Type B pancreatic cell (in vitro differentiated cells): ENCODE results near the gene OMG. TPM values are rescaled to one million over a fixed set of nuclear protein-coding genes. Genes with fewer than 3 reads are reported as not detected.

Source experiments
- DNase-seq: peaks from one replicate; pipeline ENCODE4 v3.0.0; 2021; ENCODE audit warnings: mixed read lengths; ENCODE audit not compliant: unreplicated experiment; ENCODE audit errors: extremely low spot score
- H3K27ac Mint-ChIP-seq: 2 replicates; pipeline ENCODE4 v1.8.0; 2021; ENCODE audit warnings: mild to moderate bottlenecking, mixed read lengths
- H3K27me3 Mint-ChIP-seq: 2 replicates; pipeline ENCODE4 v1.8.0; 2021; ENCODE audit warnings: mixed read lengths
- H3K36me3 Mint-ChIP-seq: 2 replicates; pipeline ENCODE4 v1.8.0; 2021; ENCODE audit warnings: mixed read lengths
- H3K4me1 Mint-ChIP-seq: one replicate; pipeline ENCODE4 v1.8.0; 2021; ENCODE audit warnings: mixed read lengths; ENCODE audit not compliant: unreplicated experiment
- H3K4me3 Mint-ChIP-seq: 2 replicates; pipeline ENCODE4 v1.8.0; 2021; ENCODE audit warnings: mild to moderate bottlenecking, mixed read lengths
- H3K9me3 Mint-ChIP-seq: 2 replicates; pipeline ENCODE4 v1.8.0; 2021; ENCODE audit warnings: mixed read lengths
- total RNA-seq: library from RNA; stranded (reverse); gene quantifications from 2 replicates; pipeline ENCODE4 v1.2.1, GENCODE V29; 2021; ENCODE audit warnings: low replicate concordance
- TF ChIP-seq, protein P1 (sequence below): fragments of 200-600 bp; sonication (generic); conservative IDR thresholded peaks from 2 replicates; pipeline ENCODE4 v1.5.0; 2021; ENCODE audit warnings: antibody characterized with exemption, mild to moderate bottlenecking

The OMG gene
- total RNA-seq, 1 donor from 2014 or later, result not detected

DNA sequence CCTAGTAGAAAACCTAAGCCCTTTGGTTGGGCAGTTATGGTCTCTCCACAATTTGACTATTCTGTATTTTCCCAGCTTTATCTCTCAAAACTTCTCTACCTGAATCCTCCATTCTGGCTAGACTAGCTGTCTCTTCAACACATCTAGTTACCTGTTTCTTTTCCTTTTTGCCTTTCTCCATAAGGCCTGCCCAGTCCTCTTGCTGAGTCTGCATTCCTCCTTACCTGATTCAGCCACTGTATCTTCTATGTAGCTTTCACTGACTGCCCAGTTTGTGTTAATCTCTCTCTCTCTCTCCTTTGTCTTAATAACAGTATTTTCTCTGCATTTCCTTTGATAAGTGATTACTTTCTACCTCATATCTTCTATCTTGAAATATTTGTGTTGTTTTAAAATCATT lies 26.5 kb upstream of the OMG start:
- no peak for DNase-seq

DNA sequence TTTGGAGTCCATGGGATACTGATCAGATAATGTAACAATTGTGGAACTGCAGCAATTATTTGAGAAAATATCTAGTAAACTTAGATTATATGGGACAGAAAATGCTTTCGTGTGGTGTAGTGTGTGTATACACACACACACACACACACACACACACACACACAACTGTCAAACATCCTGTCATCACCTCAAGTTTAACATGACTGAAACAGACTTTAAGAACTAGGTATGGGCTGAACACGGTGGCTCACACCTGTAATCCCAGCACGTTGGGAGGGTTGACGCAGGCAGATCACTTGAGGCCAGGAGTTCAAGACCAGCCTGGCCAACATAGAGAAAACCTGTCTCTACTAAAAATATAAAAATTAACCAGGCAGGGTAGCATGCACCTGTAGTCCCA lies 24.9 kb upstream of the OMG start:
- Mint-ChIP-seq H3K36me3 (peaks cover 7% of the 10 kb centered on the region), H3K27ac (no peak overlapping the region), H3K9me3 (no peaks in the 10 kb centered on the region), H3K4me1 (peaks cover 5% of the 10 kb centered on the region), H3K27me3 (no peaks in the 10 kb centered on the region), H3K4me3 (no peak overlapping the region)
- TF ChIP-seq, protein P1, sequence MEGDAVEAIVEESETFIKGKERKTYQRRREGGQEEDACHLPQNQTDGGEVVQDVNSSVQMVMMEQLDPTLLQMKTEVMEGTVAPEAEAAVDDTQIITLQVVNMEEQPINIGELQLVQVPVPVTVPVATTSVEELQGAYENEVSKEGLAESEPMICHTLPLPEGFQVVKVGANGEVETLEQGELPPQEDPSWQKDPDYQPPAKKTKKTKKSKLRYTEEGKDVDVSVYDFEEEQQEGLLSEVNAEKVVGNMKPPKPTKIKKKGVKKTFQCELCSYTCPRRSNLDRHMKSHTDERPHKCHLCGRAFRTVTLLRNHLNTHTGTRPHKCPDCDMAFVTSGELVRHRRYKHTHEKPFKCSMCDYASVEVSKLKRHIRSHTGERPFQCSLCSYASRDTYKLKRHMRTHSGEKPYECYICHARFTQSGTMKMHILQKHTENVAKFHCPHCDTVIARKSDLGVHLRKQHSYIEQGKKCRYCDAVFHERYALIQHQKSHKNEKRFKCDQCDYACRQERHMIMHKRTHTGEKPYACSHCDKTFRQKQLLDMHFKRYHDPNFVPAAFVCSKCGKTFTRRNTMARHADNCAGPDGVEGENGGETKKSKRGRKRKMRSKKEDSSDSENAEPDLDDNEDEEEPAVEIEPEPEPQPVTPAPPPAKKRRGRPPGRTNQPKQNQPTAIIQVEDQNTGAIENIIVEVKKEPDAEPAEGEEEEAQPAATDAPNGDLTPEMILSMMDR, result no peak
- DNase-seq, result no peak

More for the DNA sequence above, 26.5 kb upstream of the OMG start:
- Mint-ChIP-seq H3K36me3 (peaks cover 17% of the 10 kb centered on the region), H3K4me3 (no peak overlapping the region), H3K27me3 (no peaks in the 10 kb centered on the region), H3K27ac (no peak overlapping the region), H3K9me3 (no peaks in the 10 kb centered on the region), H3K4me1 (no peaks in the 10 kb centered on the region)
- TF ChIP-seq, protein P1, result no peak

DNA sequence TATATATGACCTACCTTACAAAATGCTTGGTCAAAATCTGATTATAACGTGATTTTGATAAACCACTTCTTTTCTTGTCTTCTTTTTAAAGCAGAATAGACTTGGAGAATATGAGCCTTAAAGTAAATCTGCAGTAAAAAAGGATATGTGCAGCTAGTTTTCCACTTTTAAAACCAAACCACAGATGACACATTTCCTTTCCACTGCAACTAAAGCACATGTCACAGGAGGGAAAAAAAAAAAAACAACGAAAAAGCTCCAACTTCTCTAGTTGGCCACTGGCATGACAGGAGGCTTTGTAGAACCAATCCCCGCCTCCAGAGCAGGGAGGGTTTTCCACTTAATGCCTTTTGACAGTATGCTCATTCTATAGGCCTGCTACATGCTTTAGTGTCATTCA lies 24.4 kb upstream of the OMG start, which contains the start of gene EVI2A:
TSS of gene EVI2A (minus strand) at position 142 of the 400 bp plus-strand sequence. CDS start 2,609 bp downstream, outside the sequence.
- Mint-ChIP-seq H3K27ac (no peak within 1 kb of the TSS), H3K27me3 (no peaks in the 10 kb centered on the region), H3K9me3 (no peaks in the 10 kb centered on the region), H3K36me3 (peaks cover 7% of the 10 kb centered on the region), H3K4me3 (no peak within 1 kb of the TSS), H3K4me1 (peaks cover 5% of the 10 kb centered on the region)
- no peak for DNase-seq
- TF ChIP-seq, protein P1, result no peak

DNA sequence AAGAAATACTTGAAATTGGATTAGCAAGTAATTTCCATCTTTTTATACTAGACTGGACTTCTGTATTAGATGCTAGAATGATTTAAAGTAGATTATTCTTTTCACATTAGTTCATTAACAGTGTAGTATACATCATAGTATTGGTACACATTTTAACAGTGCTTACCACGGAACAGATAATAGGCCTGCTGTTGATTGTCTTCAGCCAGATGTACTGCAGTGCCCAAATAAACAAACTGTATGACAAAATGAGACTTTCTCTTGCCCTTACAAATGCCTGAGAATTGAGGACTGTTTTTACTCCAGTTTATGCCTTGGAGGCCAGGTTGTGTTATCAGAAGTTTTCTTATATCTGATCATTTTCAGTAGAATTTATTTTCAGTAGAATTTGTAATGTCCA lies 23.8 kb upstream of the OMG start:
- Mint-ChIP-seq H3K27me3 (no peaks in the 10 kb centered on the region), H3K9me3 (no peaks in the 10 kb centered on the region), H3K4me1 (peaks cover 5% of the 10 kb centered on the region), H3K36me3 (peaks cover 7% of the 10 kb centered on the region), H3K27ac (no peak overlapping the region), H3K4me3 (no peak overlapping the region)
- TF ChIP-seq, protein P1, result no peak
- DNase-seq, result no peak

DNA sequence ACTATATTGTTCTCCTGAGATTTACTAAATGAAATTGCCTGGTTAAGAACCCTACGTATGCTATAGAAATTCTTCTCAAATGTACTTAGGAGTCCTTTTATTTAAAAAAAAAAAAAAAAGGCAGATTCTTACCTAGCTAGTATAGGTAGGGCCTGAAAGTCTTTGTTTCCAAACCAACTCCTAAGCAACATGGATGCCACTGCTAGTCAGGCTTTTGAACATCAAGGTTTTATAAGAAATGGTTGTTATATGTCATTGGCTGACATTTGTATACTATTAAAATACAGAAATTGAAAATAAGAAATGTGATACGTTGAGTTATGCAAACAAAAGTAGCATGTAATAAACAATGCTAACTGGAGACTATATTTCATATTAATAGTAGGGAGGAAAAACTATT lies 23.2 kb upstream of the OMG start:
- TF ChIP-seq, protein P1, result no peak
- Mint-ChIP-seq H3K36me3 (peaks cover 7% of the 10 kb centered on the region), H3K27me3 (no peaks in the 10 kb centered on the region), H3K4me3 (no peak overlapping the region), H3K9me3 (no peaks in the 10 kb centered on the region), H3K27ac (no peak overlapping the region), H3K4me1 (peaks cover 5% of the 10 kb centered on the region)
- no peak for DNase-seq
